H9 (cell line): ENCODE results near the gene FAM13C. TPM values are rescaled to one million over a fixed set of nuclear protein-coding genes. Genes with fewer than 3 reads are reported as not detected.

ENCODE experiments used
- DNase-seq: peaks from one replicate; pipeline ENCODE4 v3.0.0-alpha.2; 2017
- H2AFZ ChIP-seq: one replicate; pipeline ENCODE4 v1.6.1; 2013; ENCODE audit warnings: mild to moderate bottlenecking, low read length, control low read depth, moderate library complexity
- H2AK5ac ChIP-seq: 2 replicates; pipeline ENCODE4 v1.6.1; 2013; ENCODE audit warnings: low read length, control low read depth, mixed read lengths; ENCODE audit not compliant: insufficient read length
- H2BK120ac ChIP-seq: one replicate; pipeline ENCODE4 v1.6.1; 2013; ENCODE audit warnings: low read depth, mild to moderate bottlenecking, low read length, control low read depth, inconsistent platforms; ENCODE audit not compliant: poor library complexity, severe bottlenecking
- H2BK12ac ChIP-seq: 2 replicates; pipeline ENCODE4 v1.6.1; 2013; ENCODE audit warnings: low read length, control low read depth, mixed read lengths, low read depth; ENCODE audit not compliant: insufficient read length
- H2BK15ac ChIP-seq: 2 replicates; pipeline ENCODE4 v1.6.1; 2013; ENCODE audit warnings: low read depth, low read length, control low read depth
- H2BK20ac ChIP-seq: one replicate; pipeline ENCODE4 v1.6.1; 2013; ENCODE audit warnings: low read depth, mild to moderate bottlenecking, low read length, control low read depth, inconsistent platforms; ENCODE audit not compliant: poor library complexity, severe bottlenecking
- H2BK5ac ChIP-seq: 2 replicates; pipeline ENCODE4 v1.6.1; 2013; ENCODE audit warnings: low read length, control low read depth, mixed read lengths; ENCODE audit not compliant: insufficient read length
- H3K14ac ChIP-seq: 2 replicates; pipeline ENCODE4 v1.6.1; 2013; ENCODE audit warnings: low read length, control low read depth; ENCODE audit not compliant: insufficient read depth
- H3K18ac ChIP-seq: 2 replicates; pipeline ENCODE4 v1.6.1; 2013; ENCODE audit warnings: low read depth, mild to moderate bottlenecking, mixed read lengths, low read length, control low read depth; ENCODE audit not compliant: insufficient read length
- H3K23ac ChIP-seq: 2 replicates; pipeline ENCODE4 v1.6.1; 2013; ENCODE audit warnings: low read length, control low read depth, mixed read lengths, low read depth; ENCODE audit not compliant: insufficient read length
- H3K23me2 ChIP-seq: 2 replicates; pipeline ENCODE4 v1.6.1; 2013; ENCODE audit warnings: low read depth, mild to moderate bottlenecking, mixed read lengths, low read length, control low read depth; ENCODE audit not compliant: insufficient read length, poor library complexity, severe bottlenecking
- H3K27ac ChIP-seq: 2 replicates; pipeline ENCODE4 v1.5.1; 2013; ENCODE audit warnings: low read length, control low read depth, mixed read lengths, low read depth; ENCODE audit not compliant: insufficient read length
- H3K27me3 ChIP-seq: 2 replicates; pipeline ENCODE4 v1.6.1; 2013; ENCODE audit warnings: low read length, control low read depth, inconsistent platforms; ENCODE audit not compliant: insufficient read depth
- H3K4ac ChIP-seq: 2 replicates; pipeline ENCODE4 v1.6.1; 2013; ENCODE audit warnings: low read depth, mild to moderate bottlenecking, control low read depth, inconsistent platforms, low read length, moderate library complexity
- H3K4me1 ChIP-seq: 2 replicates; pipeline ENCODE4 v1.6.1; 2013; ENCODE audit warnings: low read length, control low read depth, inconsistent platforms; ENCODE audit not compliant: insufficient read depth
- H3K4me2 ChIP-seq: 2 replicates; pipeline ENCODE4 v1.6.1; 2013; ENCODE audit warnings: low read length, control low read depth, mixed read lengths; ENCODE audit not compliant: insufficient read length, insufficient read depth
- H3K56ac ChIP-seq: 2 replicates; pipeline ENCODE4 v1.6.1; 2013; ENCODE audit warnings: low read depth, mild to moderate bottlenecking, mixed read lengths, low read length, control low read depth; ENCODE audit not compliant: insufficient read length
- H3K79me1 ChIP-seq: 2 replicates; pipeline ENCODE4 v1.6.1; 2013; ENCODE audit warnings: low read depth, mild to moderate bottlenecking, moderate library complexity, low read length, control low read depth, inconsistent platforms; ENCODE audit not compliant: insufficient read depth, poor library complexity, severe bottlenecking
- H3K79me2 ChIP-seq: 2 replicates; pipeline ENCODE4 v1.6.1; 2013; ENCODE audit warnings: low read length, control low read depth, inconsistent platforms; ENCODE audit not compliant: insufficient read depth
- H3K9ac ChIP-seq: 2 replicates; pipeline ENCODE4 v1.6.1; 2013; ENCODE audit warnings: low read length, control low read depth, mixed read lengths; ENCODE audit not compliant: insufficient read length; ENCODE audit errors: extremely low read depth
- H3K9me3 ChIP-seq: one replicate; pipeline ENCODE4 v1.6.1; 2013; ENCODE audit warnings: low read depth, low read length, inconsistent platforms; ENCODE audit not compliant: control insufficient read depth
- H3T11ph ChIP-seq: one replicate; pipeline ENCODE4 v1.6.1; 2013; ENCODE audit warnings: mild to moderate bottlenecking, low read length, control low read depth, inconsistent platforms
- H4K20me1 ChIP-seq: one replicate; pipeline ENCODE4 v1.6.1; 2013; ENCODE audit not compliant: control insufficient read depth, insufficient read length, insufficient read depth
- H4K5ac ChIP-seq: 2 replicates; pipeline ENCODE4 v1.6.1; 2013; ENCODE audit warnings: low read depth, mild to moderate bottlenecking, mixed read lengths, low read length, control low read depth; ENCODE audit not compliant: insufficient read length
- H4K8ac ChIP-seq: replicated peaks from 2 replicates; pipeline ENCODE4 v1.6.1; 2013; ENCODE audit warnings: low read length, control low read depth, mixed read lengths, low read depth; ENCODE audit not compliant: insufficient read length
- H4K91ac ChIP-seq: 2 replicates; pipeline ENCODE4 v1.6.1; 2013; ENCODE audit warnings: low read depth, mild to moderate bottlenecking, moderate library complexity, mixed read lengths, low read length, control low read depth; ENCODE audit not compliant: insufficient read length
- H3K27ac Mint-ChIP-seq, 3 experiments: 2 replicates in 2 of 3; 3 replicates in 1 of 3; pipeline ENCODE4 v1.8.0; 2020 to 2021; ENCODE audit warnings: mixed read lengths in 3 of 3, mild to moderate bottlenecking in 1 of 3, moderate library complexity in 1 of 3
- H3K27me3 Mint-ChIP-seq: 2 replicates; pipeline ENCODE4 v1.8.0; 2021; ENCODE audit warnings: low read depth, mild to moderate bottlenecking, moderate library complexity, mixed read lengths
- H3K36me3 Mint-ChIP-seq, 3 experiments: 2 replicates in 2 of 3; 3 replicates in 1 of 3; pipeline ENCODE4 v1.8.0; 2020 to 2021; ENCODE audit warnings: low read depth in 3 of 3, mixed read lengths in 3 of 3; ENCODE audit not compliant: insufficient read depth in 1 of 3
- H3K4me1 Mint-ChIP-seq, 2 experiments: 2 replicates each; pipeline ENCODE4 v1.8.0; 2020; ENCODE audit warnings: mixed read lengths in 2 of 2
- H3K4me3 Mint-ChIP-seq, 2 experiments: 2 replicates in 1 of 2; 3 replicates in 1 of 2; pipeline ENCODE4 v1.8.0; 2020 to 2021; ENCODE audit warnings: mild to moderate bottlenecking in 2 of 2, mixed read lengths in 2 of 2, moderate library complexity in 1 of 2
- H3K9me3 Mint-ChIP-seq, 2 experiments: 2 replicates in 1 of 2; 3 replicates in 1 of 2; pipeline ENCODE4 v1.8.0; 2020; ENCODE audit warnings: mild to moderate bottlenecking in 2 of 2, mixed read lengths in 2 of 2, moderate library complexity in 1 of 2
- CTCF ChIP-seq: fragments of 200-600 bp; sonication (generic); conservative IDR thresholded peaks from 3 replicates; pipeline ENCODE4 v1.8.0; 2021; ENCODE audit warnings: antibody characterized with exemption, mild to moderate bottlenecking
- WGBS: extraction: QIAGEN DNeasy Blood & Tissue Kit; methylation state at CpG from one replicate; pipeline ENCODE4 v1.1.7; 2013; ENCODE audit warnings: missing lambda C conversion rate, low lambda C conversion rate, mixed read lengths; ENCODE audit not compliant: insufficient read length; ENCODE audit errors: extremely low coverage; 5-methylcytosine and 5-hydroxymethylcytosine counted together
- total RNA-seq: library from RNA; stranded (reverse); gene quantifications from 2 replicates; pipeline ENCODE4 v1.2.1, GENCODE V29; 2021

FAM13C gene
- total RNA-seq, 1 experiment from 2014 or later, result 0.31 TPM

- DNase-seq, result no peak
- Histone ChIP-seq H4K91ac (no peak overlapping the region), H3K23ac (no peak overlapping the region), H2AK5ac (no peak overlapping the region), H3K18ac (no peak overlapping the region), H3K9ac (no peak overlapping the region), H4K8ac (no peak overlapping the region), H3K14ac (no peak overlapping the region), H2BK120ac (no peak overlapping the region), H3K27me3 (no peaks in the 10 kb centered on the region), H2BK15ac (no peak overlapping the region), H3K79me1 (no peaks in the 10 kb centered on the region), H3K9me3 (no peaks in the 10 kb centered on the region), H3K4me1 (no peaks in the 10 kb centered on the region; the same call in 1 of the 2 replicates), H3K27ac (no peak overlapping the region), H3K23me2 (no peaks in the 10 kb centered on the region), H3K56ac (no peak overlapping the region), H3T11ph (no peak overlapping the region), H3K79me2 (no peaks in the 10 kb centered on the region), H2BK12ac (no peak overlapping the region), H2BK5ac (no peak overlapping the region), H3K4me2 (no peak overlapping the region), H3K4ac (no peak overlapping the region), H4K20me1 (no peaks in the 10 kb centered on the region), H4K5ac (no peak overlapping the region), H2BK20ac (no peak overlapping the region), H2AFZ (no peak overlapping the region)
- no CpG with 5 or more reads among the region's 1 CpG for WGBS
- Mint-ChIP-seq H3K27ac (no peak overlapping the region), H3K9me3 (no peaks in the 10 kb centered on the region), H3K4me1 (peaks cover 18% of the 10 kb centered on the region in 2 experiments), H3K27me3 (no peaks in the 10 kb centered on the region), H3K4me3 (no peak overlapping the region), H3K36me3 (no peaks in the 10 kb centered on the region)
- no peak for TF ChIP-seq CTCF
These were observed 82.9 kb downstream of the FAM13C start for GRCh38 chr10:59279476-59279875.
